HepG2 (cell line): Measurements from ENCODE around the gene RAET1E. TPM values are rescaled to one million over a fixed set of nuclear protein-coding genes. Genes with fewer than 3 reads are reported as not detected.
A peak's percentile ranks its signal among the peaks of the same experiment; 100 is the strongest.

Experiments used
- ARID3A ChIP-seq: IDR thresholded peaks from 2 replicates; pipeline ENCODE4 v1.6.1; 2012; ENCODE audit warnings: low read depth, low read length, improper control_type of control experiment
- GATAD1 ChIP-seq: IDR thresholded peaks from 2 replicates; pipeline ENCODE4 v1.6.1; 2016; ENCODE audit warnings: missing genetic modification reagents, missing compliant biosample characterization
- HDAC2 ChIP-seq: sonication (generic); formaldehyde crosslinking; IDR thresholded peaks from 2 replicates; pipeline ENCODE4 v1.4.0; 2020; ENCODE audit warnings: missing genetic modification reagents
- HNRNPLL ChIP-seq: fragments of 200-400 bp; formaldehyde crosslinking; IDR thresholded peaks from 2 replicates; pipeline ENCODE4 v1.6.1; 2017; ENCODE audit warnings: mild to moderate bottlenecking, low read depth, low read length; ENCODE audit not compliant: poor library complexity, severe bottlenecking
- ISL2 ChIP-seq: sonication (generic); formaldehyde crosslinking; IDR thresholded peaks from 2 replicates; pipeline ENCODE4 v1.5.0; 2020; ENCODE audit warnings: missing genetic modification reagents
- KDM2A ChIP-seq: sonication (generic); formaldehyde crosslinking; IDR thresholded peaks from 2 replicates; pipeline ENCODE4 v1.4.0; 2020; ENCODE audit warnings: low read depth, missing genetic modification reagents, borderline replicate concordance
- KDM5B ChIP-seq: sonication (generic); formaldehyde crosslinking; IDR thresholded peaks from 2 replicates; pipeline ENCODE4 v1.4.0; 2020; ENCODE audit warnings: missing genetic modification reagents, mild to moderate bottlenecking, borderline replicate concordance
- KMT2B ChIP-seq: IDR thresholded peaks from 2 replicates; pipeline ENCODE4 v1.6.1; 2016; ENCODE audit warnings: missing genetic modification reagents, missing compliant biosample characterization
- NONO ChIP-seq, 2 experiments: fragments of 450-650 bp in 1 of 2; sonication (generic) in 1 of 2; formaldehyde crosslinking in 1 of 2; IDR thresholded peaks in 1 of 2; conservative IDR thresholded peaks in 1 of 2; 2 replicates each; pipeline versions ENCODE4 v1.6.1 to v1.8.0; 2017 to 2022; ENCODE audit warnings: mild to moderate bottlenecking in 1 of 2, missing genetic modification reagents in 1 of 2, moderate library complexity in 1 of 2
- SNAPC2 ChIP-seq: sonication (generic); formaldehyde crosslinking; IDR thresholded peaks from 2 replicates; pipeline ENCODE4 v1.8.1; 2022; ENCODE audit warnings: mild to moderate bottlenecking, missing genetic modification reagents
- TEAD3 ChIP-seq: optimal IDR thresholded peaks from 2 replicates; pipeline ENCODE3; 2016; ENCODE audit warnings: borderline replicate concordance
- TSC22D2 ChIP-seq: sonication (generic); formaldehyde crosslinking; IDR thresholded peaks from 2 replicates; pipeline ENCODE4 v1.5.1; 2020; ENCODE audit warnings: missing genetic modification reagents, mild to moderate bottlenecking, borderline replicate concordance
- UBTF ChIP-seq: sonication (generic); formaldehyde crosslinking; IDR thresholded peaks from 2 replicates; pipeline ENCODE4 v1.4.0; 2020; ENCODE audit warnings: mild to moderate bottlenecking, missing genetic modification reagents
- ZNF407 ChIP-seq: sonication (generic); formaldehyde crosslinking; IDR thresholded peaks from one replicate; pipeline ENCODE4 v1.5.1; 2020; ENCODE audit warnings: mild to moderate bottlenecking, missing genetic modification reagents; ENCODE audit errors: not compliant biosample characterization
- ZNF616 ChIP-seq: sonication (generic); formaldehyde crosslinking; IDR thresholded peaks from 2 replicates; pipeline ENCODE4 v1.5.0; 2020; ENCODE audit warnings: low read depth, mild to moderate bottlenecking, missing genetic modification reagents
- polyA plus RNA-seq, 8 experiments: library from polyadenylated mRNA; depleted of rRNA in 3 of 8; stranded (reverse) in 7 of 8; unstranded in 1 of 8; fragments of >200 nt; fragmentation: Illumina TruSeq in 4 of 8; extraction: Trizol in 4 of 8; gene quantifications; 2 replicates each; pipeline versions ENCODE4 v1.2.1 to v1.2.3, GENCODE V29; 2011 to 2016; ENCODE audit warnings: low read depth in 4 of 8, missing spikeins in 1 of 8, mixed read lengths in 1 of 8; ENCODE audit not compliant: insufficient read depth in 1 of 8
- total RNA-seq, 5 experiments: library from RNA; depleted of rRNA; stranded (reverse); fragments of >200 nt; fragmentation: Illumina TruSeq; extraction: Trizol; gene quantifications; 2 replicates each; pipeline ENCODE4 v1.2.3, GENCODE V29; 2016; ENCODE audit warnings: low read depth in 1 of 5

The RAET1E gene
- total and polyA plus RNA-seq, 2 of the 13 experiments (the other 11 are each of a cell fraction or from before 2014, with no cell fraction given) = not detected

GRCh38 chr6:149925974-149926777 lies 28.3 kb upstream of the RAET1E start (continued):
- peak; percentile 69 for TF ChIP-seq UBTF (CRISPR knock-in tag)
- TF ChIP-seq KMT2B (CRISPR knock-in tag) = peak; percentile 43
- TF ChIP-seq ARID3A = peak; percentile 38; the same call in 1 of the 2 replicates
- peak; percentile 91 for TF ChIP-seq TEAD3 (CRISPR knock-in tag)
- TF ChIP-seq GATAD1 (CRISPR knock-in tag) = peak; percentile 52; the same call in 1 of the 2 replicates
- no peak for TF ChIP-seq KDM5B
- peak; percentile 38 for TF ChIP-seq ZNF407
- 0 out of 2 replicates have a peak, but pooled peaks have one; percentile 54 for TF ChIP-seq SNAPC2 (CRISPR knock-in tag)
- TF ChIP-seq KDM2A (CRISPR knock-in tag) = peak; percentile 80
- TF ChIP-seq ISL2 (CRISPR knock-in tag) = no peak
- peak; percentile 35; the same call in 1 of the 2 replicates for TF ChIP-seq TSC22D2 (CRISPR knock-in tag)
- no peak for TF ChIP-seq NONO (IDR thresholded peaks at IDR 0.05)
- TF ChIP-seq NONO (CRISPR knock-in tag; conservative IDR thresholded peaks at IDR 0.05) = peak; percentile 81; the same call in 1 of the 2 replicates
- TF ChIP-seq HNRNPLL = peak; percentile 67
- 0 out of 2 replicates have a peak, but pooled peaks have one; percentile 23 for TF ChIP-seq HDAC2 (CRISPR knock-in tag)
- 0 out of 2 replicates have a peak, but pooled peaks have one; percentile 43 for TF ChIP-seq ZNF616
